Endothelial cell of umbilical vein (primary cell): ENCODE data around the gene LDLRAD2. TPM values are rescaled to one million over a fixed set of nuclear protein-coding genes. Genes with fewer than 3 reads are reported as not detected.

ENCODE experiments used
- BruUV-seq: library from RNA; stranded (reverse); fragments of 400-500 nt; replicated peaks from 2 replicates; lab custom pipeline; 2021; lab: Mats Ljungman, UMichigan
- CTCF ChIA-PET: fragments of 300-600, 350-600 bp; sonication (Branson Sonifier 250); formaldehyde crosslinking; loops from one replicate; lab custom pipeline; 2021; ENCODE audit warnings: antibody characterized with exemption, inconsistent platforms; lab: Charles Lee
- POLR2A ChIA-PET: fragments of 300-600, 350-600 bp; sonication (Branson Sonifier 250); formaldehyde crosslinking; loops from one replicate; lab custom pipeline; 2021; ENCODE audit warnings: antibody characterized with exemption, inconsistent platforms; lab: Charles Lee
- DNase-seq: peaks from one replicate; pipeline ENCODE4 v3.0.0-alpha.2; 2011; ENCODE audit warnings: low read depth, low spot score
- FAIRE-seq: peaks from 2 replicates; lab custom pipeline; 2011; peaks lifted over from hg19 to GRCh38; lab: Jason Lieb, UNC
- H2AFZ ChIP-seq: 2 replicates; pipeline ENCODE4 v1.6.0; 2012; ENCODE audit warnings: low read depth, low read length, control low read depth, inconsistent platforms
- H3K27ac ChIP-seq: 2 replicates; pipeline ENCODE4 v1.5.1; 2011; ENCODE audit warnings: low read depth, mild to moderate bottlenecking, control low read depth, low read length, moderate library complexity; ENCODE audit not compliant: insufficient read depth
- H3K27me3 ChIP-seq, 2 experiments: 2 replicates each; pipeline versions ENCODE4 v1.6.0 to v1.6.1; 2011; ENCODE audit warnings: low read length in 2 of 2, mixed read lengths in 1 of 2; ENCODE audit not compliant: control insufficient read depth in 2 of 2, insufficient read depth in 2 of 2
- H3K36me3 ChIP-seq, 2 experiments: 2 replicates in 1 of 2; 3 replicates in 1 of 2; pipeline ENCODE4 v1.5.1; 2011; ENCODE audit warnings: low read length in 2 of 2, mild to moderate bottlenecking in 1 of 2, moderate library complexity in 1 of 2; ENCODE audit not compliant: control insufficient read depth in 2 of 2, insufficient read depth in 2 of 2; ENCODE audit errors: extremely low read depth in 1 of 2
- H3K4me1 ChIP-seq: 3 replicates; pipeline ENCODE4 v1.5.1; 2011; ENCODE audit warnings: mild to moderate bottlenecking, low read length; ENCODE audit not compliant: control insufficient read depth, insufficient read depth; ENCODE audit errors: extremely low read depth
- H3K4me2 ChIP-seq: 2 replicates; pipeline ENCODE4 v1.6.1; 2011; ENCODE audit warnings: low read length, control low read depth, mixed read lengths; ENCODE audit not compliant: insufficient read depth
- H3K4me3 ChIP-seq, 3 experiments: fragments of 200-600 bp in 1 of 3; sonication (generic), shearing (Covaris generic) in 1 of 3; replicated peaks in 1 of 3; 2 replicates each; pipeline ENCODE4 v1.5.1; 2011 to 2016; ENCODE audit warnings: control low read depth in 3 of 3, low read length in 3 of 3, mild to moderate bottlenecking in 2 of 3, inconsistent platforms in 1 of 3, low read depth in 1 of 3, moderate library complexity in 1 of 3; ENCODE audit not compliant: insufficient read depth in 1 of 3
- H3K79me2 ChIP-seq: 2 replicates; pipeline ENCODE4 v1.6.0; 2012; ENCODE audit warnings: low read length, inconsistent platforms; ENCODE audit not compliant: control insufficient read depth, insufficient read depth
- H3K9ac ChIP-seq: replicated peaks from 2 replicates; pipeline ENCODE3; 2011; ENCODE audit warnings: low read length, control low read depth; ENCODE audit not compliant: insufficient read depth; ENCODE audit errors: extremely low read depth
- H3K9me1 ChIP-seq: replicated peaks from 3 replicates; pipeline ENCODE4 v1.6.0; 2011; ENCODE audit warnings: mild to moderate bottlenecking, low read length; ENCODE audit not compliant: control insufficient read depth, insufficient read depth; ENCODE audit errors: extremely low read depth
- H3K9me3 ChIP-seq: replicated peaks from 2 replicates; pipeline ENCODE4 v1.5.1; 2012; ENCODE audit warnings: low read length, inconsistent platforms; ENCODE audit not compliant: control insufficient read depth, insufficient read depth
- H4K20me1 ChIP-seq: replicated peaks from 2 replicates; pipeline ENCODE3; 2011; ENCODE audit warnings: mild to moderate bottlenecking, low read length; ENCODE audit not compliant: control insufficient read depth, insufficient read depth; ENCODE audit errors: extremely low read depth
- EZH2 ChIP-seq: IDR thresholded peaks from 2 replicates; pipeline ENCODE4 v1.6.1; 2012; ENCODE audit warnings: borderline replicate concordance, low read depth, mild to moderate bottlenecking, moderate library complexity, low read length, inconsistent platforms; ENCODE audit not compliant: severe bottlenecking
- FOS ChIP-seq: IDR thresholded peaks from 2 replicates; pipeline ENCODE4 v1.6.1; 2011; ENCODE audit warnings: mild to moderate bottlenecking, low read length, moderate library complexity, borderline replicate concordance; ENCODE audit not compliant: insufficient read depth
- GATA2 ChIP-seq: IDR thresholded peaks from 2 replicates; pipeline ENCODE4 v1.7.0; 2011; ENCODE audit warnings: low read depth, mild to moderate bottlenecking, moderate library complexity, mixed read lengths, low read length; ENCODE audit not compliant: insufficient read length, insufficient read depth
- JUN ChIP-seq: IDR thresholded peaks from 2 replicates; pipeline ENCODE4 v1.6.1; 2011; ENCODE audit warnings: borderline replicate concordance, low read depth; ENCODE audit not compliant: insufficient read length, insufficient read depth
- MYC ChIP-seq: IDR thresholded peaks from one replicate; pipeline ENCODE4 v1.6.1; 2011; ENCODE audit warnings: mild to moderate bottlenecking, low read depth, low read length
- POLR2A ChIP-seq: IDR thresholded peaks from 2 replicates; pipeline ENCODE4 v1.6.1; 2012; ENCODE audit warnings: low read depth, mild to moderate bottlenecking, control low read depth, low read length
- POLR2AphosphoS5 ChIP-seq: IDR thresholded peaks from 2 replicates; pipeline ENCODE4 v1.6.1; 2012; ENCODE audit warnings: low read depth, mild to moderate bottlenecking, control low read depth, low read length, moderate library complexity; ENCODE audit not compliant: insufficient read depth
- dilution Hi-C: fragments of 300-500 bp; cut with MboI; formaldehyde crosslinking; loops from one replicate; pipeline ENCODE4 v1.15.0; 2019; ENCODE audit warnings: low sequenced_read_pairs; ENCODE audit not compliant: extremely low pct_ligation_motif_present
- intact Hi-C: fragments of 100-400 bp; cut with micrococcal nuclease; formaldehyde crosslinking; loops from one replicate; pipeline ENCODE4 v1.10.0; 2022
- polyA plus RNA-seq, 4 experiments: library from polyadenylated mRNA; depleted of rRNA in 3 of 4; stranded (reverse) in 3 of 4; unstranded in 1 of 4; fragments of >200 nt; gene quantifications; 2 replicates each; pipeline versions ENCODE4 v1.2.1 to v1.2.3, GENCODE V29; 2011 to 2012; ENCODE audit warnings: missing spikeins in 1 of 4
- total RNA-seq: library from RNA; stranded (reverse); gene quantifications from 2 replicates; pipeline ENCODE4 v1.2.3, GENCODE V29; 2021
- TF ChIP-seq, protein P1 (sequence below): IDR thresholded peaks from 2 replicates; pipeline ENCODE4 v1.6.1; 2011; ENCODE audit not compliant: insufficient read depth, insufficient read length
- TF ChIP-seq, protein P2 (sequence below), 2 donors: IDR thresholded peaks; 1 replicate in 1 of 2; 2 replicates in 1 of 2; pipeline ENCODE4 v1.5.1; 2011; ENCODE audit warnings: low read length in 2 of 2, mild to moderate bottlenecking in 2 of 2, moderate library complexity in 2 of 2, control low read depth in 1 of 2, inconsistent platforms in 1 of 2, low read depth in 1 of 2; ENCODE audit not compliant: insufficient read depth in 1 of 2; ENCODE audit errors: extremely low read depth in 1 of 2

Gene LDLRAD2
- total and polyA plus RNA-seq, 2 donors (not counting 3 experiments of a cell fraction or from before 2014, with no cell fraction given): 0.44 TPM; not detected in 1

DNA sequence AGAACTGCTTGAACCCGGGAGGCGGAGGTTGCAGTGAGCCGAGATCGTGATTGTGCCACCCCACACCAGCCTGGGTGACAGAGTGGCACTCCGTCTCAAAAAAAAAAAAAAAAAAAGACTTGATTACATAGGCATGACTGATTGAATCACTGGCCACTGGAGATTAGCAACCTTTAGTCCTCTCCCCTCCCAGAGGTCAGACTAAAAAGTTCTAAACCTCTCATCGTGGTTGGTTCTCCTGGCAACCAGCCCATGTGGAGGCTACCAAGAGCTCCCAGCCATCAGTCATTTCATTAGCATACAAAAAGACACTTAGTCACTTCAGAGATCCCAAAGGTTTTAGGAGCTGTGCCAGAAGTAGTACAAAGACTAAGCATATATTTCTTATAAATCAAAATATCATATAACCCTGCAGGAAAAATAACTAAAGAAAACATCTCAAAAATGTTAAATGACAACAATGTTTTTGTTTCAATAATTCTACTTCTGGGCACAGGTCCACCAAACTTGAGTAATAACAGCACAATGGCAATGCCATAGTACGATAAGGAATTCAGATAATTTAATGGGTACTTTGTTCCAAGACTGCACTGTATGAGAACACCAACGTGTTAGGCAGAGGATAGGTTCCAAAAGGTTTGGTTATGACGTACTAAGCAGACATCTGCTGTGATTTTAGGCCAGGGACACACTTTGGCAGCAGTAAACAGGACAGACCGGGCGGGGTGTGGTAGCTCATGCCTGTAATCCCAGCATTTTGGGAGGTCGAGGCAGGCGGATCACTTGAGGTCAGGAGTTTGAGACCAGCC is 47.2 kb upstream of the LDLRAD2 start:
- BruUV-seq: no TSS peak

More for the DNA sequence above, 47.2 kb upstream of the LDLRAD2 start:
- Histone ChIP-seq H3K79me2 (peaks cover 90% of the 10 kb centered on the region), H2AFZ (no peak overlapping the region), H3K4me1 (peaks cover 32% of the 10 kb centered on the region), H3K27ac (peak overlapping the region; percentile 85), H4K20me1 (no peaks in the 10 kb centered on the region), H3K4me2 (peak overlapping the region; percentile 62), H3K36me3 (peaks cover 0 to 2% of the 10 kb centered on the region in 2 experiments), H3K27me3 (no peaks in the 10 kb centered on the region), H3K9me1 (no peaks in the 10 kb centered on the region), H3K4me3 (no peak overlapping the region), H3K9me3 (no peaks in the 10 kb centered on the region), H3K9ac (peak overlapping the region; percentile 63)
- dilution Hi-C loops: no loop called here
- intact Hi-C loops: loop anchor here (1.0 to 5.0 kb wide), 2 partner anchors 15 to 43 kb away; no protein-coding TSS in a partner anchor
- ChIA-PET POLR2A (interaction anchor here (0.7 to 1.5 kb wide), 4 partner anchors 17 to 439 kb away, joined by 3 to 20 read pairs (median 5); partner anchors contain the start of gene USP48), CTCF (interaction anchor here (0.8 to 2.4 kb wide), 6 partner anchors 9 to 61 kb away, joined by 3 to 21 read pairs (median 4); partner anchors contain the start of gene USP48)
- TF ChIP-seq JUN (peak; percentile 66), POLR2AphosphoS5 (no peak), FOS (peak; percentile 38), EZH2 (no peak), POLR2A (no peak), GATA2 (peak; percentile 72), MYC (no peak)
- TF ChIP-seq, protein P1, sequence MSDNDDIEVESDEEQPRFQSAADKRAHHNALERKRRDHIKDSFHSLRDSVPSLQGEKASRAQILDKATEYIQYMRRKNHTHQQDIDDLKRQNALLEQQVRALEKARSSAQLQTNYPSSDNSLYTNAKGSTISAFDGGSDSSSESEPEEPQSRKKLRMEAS: no peak
- TF ChIP-seq, protein P2, sequence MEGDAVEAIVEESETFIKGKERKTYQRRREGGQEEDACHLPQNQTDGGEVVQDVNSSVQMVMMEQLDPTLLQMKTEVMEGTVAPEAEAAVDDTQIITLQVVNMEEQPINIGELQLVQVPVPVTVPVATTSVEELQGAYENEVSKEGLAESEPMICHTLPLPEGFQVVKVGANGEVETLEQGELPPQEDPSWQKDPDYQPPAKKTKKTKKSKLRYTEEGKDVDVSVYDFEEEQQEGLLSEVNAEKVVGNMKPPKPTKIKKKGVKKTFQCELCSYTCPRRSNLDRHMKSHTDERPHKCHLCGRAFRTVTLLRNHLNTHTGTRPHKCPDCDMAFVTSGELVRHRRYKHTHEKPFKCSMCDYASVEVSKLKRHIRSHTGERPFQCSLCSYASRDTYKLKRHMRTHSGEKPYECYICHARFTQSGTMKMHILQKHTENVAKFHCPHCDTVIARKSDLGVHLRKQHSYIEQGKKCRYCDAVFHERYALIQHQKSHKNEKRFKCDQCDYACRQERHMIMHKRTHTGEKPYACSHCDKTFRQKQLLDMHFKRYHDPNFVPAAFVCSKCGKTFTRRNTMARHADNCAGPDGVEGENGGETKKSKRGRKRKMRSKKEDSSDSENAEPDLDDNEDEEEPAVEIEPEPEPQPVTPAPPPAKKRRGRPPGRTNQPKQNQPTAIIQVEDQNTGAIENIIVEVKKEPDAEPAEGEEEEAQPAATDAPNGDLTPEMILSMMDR (IDR thresholded peaks at IDR 0.05; ENCODE audit: extremely low read depth in 1 of 2, insufficient read depth in 1 of 2, low read depth in 1 of 2, low read length in 2 of 2): no peak
- FAIRE-seq (peak; percentile 91), DNase-seq (peak; percentile 98)
